ENCODE results near the gene CYS1.

DNA sequence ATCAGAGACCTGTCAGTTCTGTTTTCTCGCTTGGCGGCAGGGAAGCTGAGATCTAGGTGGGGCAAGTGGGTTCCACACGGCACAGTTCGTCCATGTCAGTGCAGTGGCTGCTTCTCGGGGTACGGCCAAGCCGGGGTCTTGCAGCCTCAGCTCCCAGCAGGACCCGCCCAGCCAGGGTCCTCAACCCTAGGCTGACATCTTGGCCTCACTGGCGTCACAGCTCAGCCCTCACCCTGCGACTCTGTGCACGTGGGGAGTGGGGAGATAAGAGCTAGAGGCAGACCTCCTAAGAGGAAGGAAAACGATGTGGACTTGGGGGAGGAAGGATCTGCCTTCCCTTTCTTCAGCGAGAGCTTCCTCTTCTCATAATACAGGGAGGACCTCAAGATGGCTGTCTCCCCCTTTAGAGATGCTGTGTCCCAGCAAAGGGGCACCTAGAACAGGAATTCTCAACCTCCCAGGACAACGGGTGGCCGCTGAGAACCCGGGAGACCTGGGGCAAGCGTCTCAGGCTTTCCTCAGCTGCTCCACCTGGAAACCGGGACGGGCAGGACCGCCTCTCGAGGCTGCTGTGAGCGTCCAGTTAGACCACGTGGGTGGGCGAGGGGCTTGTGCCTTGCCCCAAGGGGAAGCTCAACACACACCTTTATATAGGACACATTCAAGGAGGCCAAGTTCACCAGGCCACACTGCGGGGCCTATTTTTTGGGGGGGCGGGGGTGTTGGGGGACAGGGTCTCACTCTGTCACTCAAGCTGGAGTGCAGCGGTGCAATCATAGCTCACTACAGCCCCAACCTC lies 60.4 kb downstream of the CYS1 start:
- TF ChIP-seq, protein P1, sequence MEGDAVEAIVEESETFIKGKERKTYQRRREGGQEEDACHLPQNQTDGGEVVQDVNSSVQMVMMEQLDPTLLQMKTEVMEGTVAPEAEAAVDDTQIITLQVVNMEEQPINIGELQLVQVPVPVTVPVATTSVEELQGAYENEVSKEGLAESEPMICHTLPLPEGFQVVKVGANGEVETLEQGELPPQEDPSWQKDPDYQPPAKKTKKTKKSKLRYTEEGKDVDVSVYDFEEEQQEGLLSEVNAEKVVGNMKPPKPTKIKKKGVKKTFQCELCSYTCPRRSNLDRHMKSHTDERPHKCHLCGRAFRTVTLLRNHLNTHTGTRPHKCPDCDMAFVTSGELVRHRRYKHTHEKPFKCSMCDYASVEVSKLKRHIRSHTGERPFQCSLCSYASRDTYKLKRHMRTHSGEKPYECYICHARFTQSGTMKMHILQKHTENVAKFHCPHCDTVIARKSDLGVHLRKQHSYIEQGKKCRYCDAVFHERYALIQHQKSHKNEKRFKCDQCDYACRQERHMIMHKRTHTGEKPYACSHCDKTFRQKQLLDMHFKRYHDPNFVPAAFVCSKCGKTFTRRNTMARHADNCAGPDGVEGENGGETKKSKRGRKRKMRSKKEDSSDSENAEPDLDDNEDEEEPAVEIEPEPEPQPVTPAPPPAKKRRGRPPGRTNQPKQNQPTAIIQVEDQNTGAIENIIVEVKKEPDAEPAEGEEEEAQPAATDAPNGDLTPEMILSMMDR (IDR thresholded peaks at IDR 0.05; ENCODE audit: insufficient read depth, low read length, poor library complexity, severe bottlenecking): no peak
- no peak for TF ChIP-seq EZH2phosphoT487 (conservative IDR thresholded peaks at IDR 0.05; ENCODE audit: low read length)
